22Rv1 (cell line): Measurements from ENCODE around the gene JAKMIP2.

Source experiments
- H3K27ac ChIP-seq: fragments of 450-650 bp; 2 replicates; pipeline ENCODE4 v1.5.1; 2017
- CTCF ChIP-seq: fragments of 450-650 bp; IDR thresholded peaks from 2 replicates; pipeline ENCODE4 v1.5.1; 2017; ENCODE audit warnings: mild to moderate bottlenecking
- ZFX ChIP-seq: fragments of 450-650 bp; IDR thresholded peaks from 2 replicates; pipeline ENCODE4 v1.6.1; 2017; ENCODE audit warnings: antibody characterized with exemption, borderline replicate concordance

JAKMIP2 gene

GRCh38 chr5:147617711-147618350, 164.7 kb downstream of the JAKMIP2 start:
- no peak for TF ChIP-seq ZFX
- TF ChIP-seq CTCF: no peak
- no peak overlapping the region for H3K27ac ChIP-seq

- TF ChIP-seq ZFX: no peak
- no peak for TF ChIP-seq CTCF
- no peak overlapping the region for H3K27ac ChIP-seq
These were observed 165.3 kb downstream of the JAKMIP2 start for GRCh38 chr5:147617191-147617606.

GRCh38 chr5:147616421-147616820, 166.1 kb downstream of the JAKMIP2 start:
- TF ChIP-seq ZFX (no peak), CTCF (no peak)
- H3K27ac ChIP-seq: no peak overlapping the region

- no peak overlapping the region for H3K27ac ChIP-seq
- TF ChIP-seq ZFX: no peak
- no peak for TF ChIP-seq CTCF
These were observed 169.2 kb downstream of the JAKMIP2 start for GRCh38 chr5:147613359-147613758.

- no peak overlapping the region for H3K27ac ChIP-seq
- TF ChIP-seq CTCF (no peak), ZFX (no peak)
These were observed 171.0 kb downstream of the JAKMIP2 start for GRCh38 chr5:147611483-147611882.

- no peak overlapping the region for H3K27ac ChIP-seq
- no peak for TF ChIP-seq CTCF
These were observed 171.7 kb downstream of the JAKMIP2 start for GRCh38 chr5:147610798-147611197.

GRCh38 chr5:147601652-147602051, 180.9 kb downstream of the JAKMIP2 start:
- H3K27ac ChIP-seq: no peak overlapping the region
- TF ChIP-seq ZFX: no peak
- no peak for TF ChIP-seq CTCF
